ENCODE measurements around the gene LDB2.

The LDB2 gene

DNA sequence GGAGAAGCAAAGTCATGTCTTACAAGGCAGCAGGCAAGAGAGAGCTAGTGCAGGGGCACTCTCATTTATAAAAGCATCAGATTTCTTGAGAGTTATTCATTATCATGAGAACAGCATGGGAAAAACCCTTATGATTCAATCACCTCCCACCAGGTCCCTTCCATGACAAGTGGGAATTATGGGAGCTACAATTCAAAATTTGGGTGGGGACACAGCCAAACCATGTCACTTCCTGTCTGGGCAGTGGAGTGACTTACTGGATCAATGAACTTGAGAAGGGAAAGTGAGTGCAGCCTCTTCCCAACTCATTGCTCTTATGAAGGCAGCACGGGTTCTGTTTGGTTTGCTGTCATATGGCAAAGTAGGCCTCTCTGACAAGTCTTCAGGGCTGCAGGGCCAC, 410.4 kb downstream of the LDB2 start:
- DNase-seq (ENCODE audit: low spot score), result no peak
- TF ChIP-seq CTCF (IDR thresholded peaks at IDR 0.05; ENCODE audit: extremely low read depth, missing control alignments), result no peak

- DNase-seq (ENCODE audit: low spot score), result no peak
- no peak for TF ChIP-seq CTCF (IDR thresholded peaks at IDR 0.05; ENCODE audit: extremely low read depth, missing control alignments)
Measured at GRCh38 chr4:16484711-16485110, 413.7 kb downstream of the LDB2 start.

DNA sequence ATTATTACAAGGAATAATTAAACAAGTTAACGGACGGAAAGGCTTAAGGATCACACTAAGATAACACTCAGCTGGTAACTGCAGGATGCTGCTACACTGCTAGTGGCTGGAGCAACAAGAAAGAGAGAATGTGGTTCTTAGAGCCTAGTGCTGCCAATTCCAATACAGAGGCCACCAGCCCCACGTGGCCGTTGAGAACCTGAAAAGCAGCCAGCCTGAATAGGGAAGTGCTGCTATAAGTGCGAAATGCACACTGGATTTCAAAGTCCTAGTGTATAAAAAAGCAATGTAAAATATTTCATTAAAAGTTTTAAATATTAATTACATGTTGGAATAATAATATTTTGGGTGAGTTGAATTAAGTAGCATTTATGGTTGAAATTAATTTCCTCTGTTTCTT, 414.9 kb downstream of the LDB2 start:
- no peak for TF ChIP-seq CTCF (IDR thresholded peaks at IDR 0.05; ENCODE audit: extremely low read depth, missing control alignments)
- no peak for DNase-seq (ENCODE audit: low spot score)

DNA sequence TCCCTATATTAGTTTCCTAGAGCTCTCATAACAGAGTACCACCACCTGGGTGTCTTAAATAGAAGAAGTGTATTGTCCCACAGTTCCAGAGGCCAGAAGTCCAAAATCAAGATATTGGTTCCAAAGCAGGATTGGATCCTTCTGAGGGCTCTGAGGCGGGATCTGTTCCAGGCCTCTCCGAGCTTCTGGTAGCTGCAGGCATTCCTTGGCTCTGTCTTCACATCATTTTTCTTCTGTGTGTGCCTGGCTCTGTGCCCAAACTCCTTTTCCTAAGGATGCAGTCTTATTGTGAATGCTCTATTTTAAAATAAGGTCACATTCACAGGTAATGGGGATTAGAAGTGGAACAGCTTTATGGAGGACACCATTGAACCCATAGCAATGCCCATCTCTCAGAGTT, 418.4 kb downstream of the LDB2 start:
- DNase-seq (ENCODE audit: low spot score), result no peak
- TF ChIP-seq CTCF (IDR thresholded peaks at IDR 0.05; ENCODE audit: extremely low read depth, missing control alignments), result no peak

- DNase-seq (ENCODE audit: low spot score), result no peak
- no peak for TF ChIP-seq CTCF (IDR thresholded peaks at IDR 0.05; ENCODE audit: extremely low read depth, missing control alignments)
Measured at GRCh38 chr4:16472537-16472936, 425.9 kb downstream of the LDB2 start.

GRCh38 chr4:16467061-16467460, 431.4 kb downstream of the LDB2 start:
- DNase-seq (ENCODE audit: low spot score), result no peak
- TF ChIP-seq CTCF (IDR thresholded peaks at IDR 0.05; ENCODE audit: extremely low read depth, missing control alignments), result no peak

- TF ChIP-seq CTCF (IDR thresholded peaks at IDR 0.05; ENCODE audit: extremely low read depth, missing control alignments), result no peak
- no peak for DNase-seq (ENCODE audit: low spot score)
Measured at GRCh38 chr4:16466581-16466980, 431.9 kb downstream of the LDB2 start.

Measured in GM20000 (cell line).